Fibroblast of lung (primary cell): ENCODE measurements around the gene SRRM5. TPM values are rescaled to one million over a fixed set of nuclear protein-coding genes. Genes with fewer than 3 reads are reported as not detected.
A peak's percentile ranks its signal among the peaks of the same experiment; 100 is the strongest.

Experiments used
- DNase-seq, 2 donors: peaks; one replicate each; pipeline versions ENCODE4 v3.0.0 to v3.0.0-alpha.2; 2010; ENCODE audit warnings: low read depth in 2 of 2
- H2AFZ ChIP-seq: 2 replicates; pipeline ENCODE4 v1.5.1; 2012; ENCODE audit warnings: low read length, control low read depth, inconsistent platforms
- H3K27ac ChIP-seq: 2 replicates; pipeline ENCODE4 v1.5.1; 2011; ENCODE audit warnings: low read length, control low read depth; ENCODE audit not compliant: insufficient read depth
- H3K27me3 ChIP-seq: 2 replicates; pipeline ENCODE4 v1.5.1; 2011; ENCODE audit warnings: mild to moderate bottlenecking, low read length; ENCODE audit not compliant: control insufficient read depth, insufficient read depth
- H3K36me3 ChIP-seq: 2 replicates; pipeline ENCODE4 v1.5.1; 2011; ENCODE audit warnings: low read length; ENCODE audit not compliant: control insufficient read depth, insufficient read depth
- H3K4me1 ChIP-seq: 2 replicates; pipeline ENCODE4 v1.5.1; 2011; ENCODE audit warnings: low read length; ENCODE audit not compliant: control insufficient read depth, insufficient read depth; ENCODE audit errors: extremely low read depth
- H3K4me2 ChIP-seq: 2 replicates; pipeline ENCODE4 v1.5.1; 2011; ENCODE audit warnings: low read length, control low read depth; ENCODE audit not compliant: insufficient read depth; ENCODE audit errors: extremely low read depth
- H3K4me3 ChIP-seq, 4 experiments: fragments of 200-600 bp in 1 of 4; sonication (generic) in 1 of 4; replicated peaks in 1 of 4; 2 replicates each; pipeline ENCODE4 v1.5.1; 2011 to 2016; ENCODE audit warnings: low read length in 4 of 4, low read depth in 3 of 4, mild to moderate bottlenecking in 3 of 4, control low read depth in 2 of 4, inconsistent platforms in 1 of 4, mixed read lengths in 1 of 4; ENCODE audit not compliant: insufficient read depth in 1 of 4; ENCODE audit errors: control extremely low read depth in 1 of 4
- H3K79me2 ChIP-seq: 2 replicates; pipeline ENCODE4 v1.5.1; 2012; ENCODE audit warnings: mild to moderate bottlenecking, low read length, inconsistent platforms; ENCODE audit not compliant: control insufficient read depth, insufficient read depth
- H3K9ac ChIP-seq: 2 replicates; pipeline ENCODE4 v1.5.1; 2011; ENCODE audit warnings: mild to moderate bottlenecking, low read length, control low read depth; ENCODE audit not compliant: insufficient read depth
- H3K9me3 ChIP-seq: 2 replicates; pipeline ENCODE4 v1.5.1; 2012; ENCODE audit warnings: low read depth, low read length; ENCODE audit not compliant: control insufficient read depth, insufficient read depth
- H4K20me1 ChIP-seq: 2 replicates; pipeline ENCODE4 v1.5.1; 2011; ENCODE audit warnings: low read length; ENCODE audit not compliant: control insufficient read depth, insufficient read depth; ENCODE audit errors: extremely low read depth
- EZH2 ChIP-seq: IDR thresholded peaks from 2 replicates; pipeline ENCODE4 v1.5.1; 2012; ENCODE audit warnings: low read length, control low read depth, mild to moderate bottlenecking; ENCODE audit errors: missing control alignments
- polyA plus RNA-seq, 2 donors: library from polyadenylated mRNA; depleted of rRNA in 1 of 2; stranded (reverse) in 1 of 2; unstranded in 1 of 2; fragments of >200 nt; gene quantifications; 2 replicates each; pipeline ENCODE4 v1.2.1, GENCODE V29; 2011 to 2012; ENCODE audit warnings: missing spikeins in 1 of 2
- total RNA-seq: library from RNA; depleted of rRNA; stranded (reverse); fragments of >200 nt; gene quantifications from 2 replicates; pipeline ENCODE4 v1.2.1, GENCODE V29; 2014
- TF ChIP-seq, protein P1 (sequence below), 2 donors: IDR thresholded peaks in 1 of 2; conservative IDR thresholded peaks in 1 of 2; 1 replicate in 1 of 2; 2 replicates in 1 of 2; pipeline ENCODE4 v1.5.1; 2011 to 2012; ENCODE audit warnings: low read length in 2 of 2, control low read depth in 1 of 2, inconsistent platforms in 1 of 2, low read depth in 1 of 2, mild to moderate bottlenecking in 1 of 2

Gene SRRM5
- total and polyA plus RNA-seq, 2 donors (not counting 1 experiment from before 2014, with no cell fraction given), result under 0.01 to 0.06 TPM

DNA sequence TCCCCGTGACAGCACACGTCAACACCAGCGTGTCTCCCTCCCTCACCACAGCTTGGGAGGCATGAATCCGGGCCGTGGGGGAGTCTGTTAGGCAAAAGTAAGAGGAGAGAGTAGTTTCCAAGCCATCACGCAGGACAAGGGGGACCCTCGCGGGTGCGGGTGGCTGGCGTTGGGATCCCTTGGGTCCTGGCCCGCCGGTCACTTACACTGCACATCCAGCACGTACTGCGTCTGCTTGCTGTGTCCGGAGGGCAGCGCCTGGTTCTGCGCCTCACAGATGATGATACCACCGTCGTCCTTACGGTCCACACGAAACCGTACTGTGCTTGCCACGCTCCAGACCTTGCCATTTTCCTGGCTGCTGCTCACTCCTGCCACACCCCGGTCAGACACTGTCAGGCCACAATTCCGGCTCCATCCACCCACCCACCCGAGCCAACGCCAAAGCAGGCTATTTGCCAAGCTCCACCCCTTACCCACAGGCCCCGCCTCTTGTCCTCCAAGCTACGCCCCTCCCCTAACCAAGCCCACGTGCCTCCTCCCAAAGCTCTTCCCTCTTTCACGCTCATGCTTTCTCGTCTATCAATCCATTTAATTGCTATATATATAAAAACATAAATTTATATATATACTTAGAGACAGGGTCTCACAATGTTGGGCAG lies 14.2 kb downstream of the SRRM5 start:
- Histone ChIP-seq H2AFZ (no peak overlapping the region), H4K20me1 (no peaks in the 10 kb centered on the region), H3K4me3 (no peak overlapping the region), H3K36me3 (no peaks in the 10 kb centered on the region), H3K27me3 (no peaks in the 10 kb centered on the region), H3K4me1 (no peaks in the 10 kb centered on the region), H3K27ac (no peak overlapping the region), H3K9me3 (no peaks in the 10 kb centered on the region), H3K79me2 (no peaks in the 10 kb centered on the region), H3K9ac (no peak overlapping the region), H3K4me2 (no peak overlapping the region)
- TF ChIP-seq, protein P1, sequence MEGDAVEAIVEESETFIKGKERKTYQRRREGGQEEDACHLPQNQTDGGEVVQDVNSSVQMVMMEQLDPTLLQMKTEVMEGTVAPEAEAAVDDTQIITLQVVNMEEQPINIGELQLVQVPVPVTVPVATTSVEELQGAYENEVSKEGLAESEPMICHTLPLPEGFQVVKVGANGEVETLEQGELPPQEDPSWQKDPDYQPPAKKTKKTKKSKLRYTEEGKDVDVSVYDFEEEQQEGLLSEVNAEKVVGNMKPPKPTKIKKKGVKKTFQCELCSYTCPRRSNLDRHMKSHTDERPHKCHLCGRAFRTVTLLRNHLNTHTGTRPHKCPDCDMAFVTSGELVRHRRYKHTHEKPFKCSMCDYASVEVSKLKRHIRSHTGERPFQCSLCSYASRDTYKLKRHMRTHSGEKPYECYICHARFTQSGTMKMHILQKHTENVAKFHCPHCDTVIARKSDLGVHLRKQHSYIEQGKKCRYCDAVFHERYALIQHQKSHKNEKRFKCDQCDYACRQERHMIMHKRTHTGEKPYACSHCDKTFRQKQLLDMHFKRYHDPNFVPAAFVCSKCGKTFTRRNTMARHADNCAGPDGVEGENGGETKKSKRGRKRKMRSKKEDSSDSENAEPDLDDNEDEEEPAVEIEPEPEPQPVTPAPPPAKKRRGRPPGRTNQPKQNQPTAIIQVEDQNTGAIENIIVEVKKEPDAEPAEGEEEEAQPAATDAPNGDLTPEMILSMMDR (conservative IDR thresholded peaks at IDR 0.05 in 1 of 2, IDR thresholded peaks at IDR 0.05 in 1 of 2; ENCODE audit: low read depth in 1 of 2, low read length in 2 of 2), result no peak
- TF ChIP-seq EZH2, result no peak
- peak in 1 of 2 donors; percentile 19 for DNase-seq

- no peak overlapping the region for H3K27ac ChIP-seq
- H3K4me2 ChIP-seq, result no peak overlapping the region
- H3K9ac ChIP-seq, result no peak overlapping the region
- H3K27me3 ChIP-seq, result no peaks in the 10 kb centered on the region
- no peak for DNase-seq
- no peak overlapping the region for H3K4me3 ChIP-seq
- H4K20me1 ChIP-seq, result no peaks in the 10 kb centered on the region
- H3K79me2 ChIP-seq, result no peaks in the 10 kb centered on the region
- no peak for TF ChIP-seq EZH2
- TF ChIP-seq, protein P1 (conservative IDR thresholded peaks at IDR 0.05 in 1 of 2, IDR thresholded peaks at IDR 0.05 in 1 of 2; ENCODE audit: low read depth in 1 of 2, low read length in 2 of 2), result no peak
- H3K9me3 ChIP-seq, result no peaks in the 10 kb centered on the region
- H2AFZ ChIP-seq, result no peak overlapping the region
- no peaks in the 10 kb centered on the region for H3K4me1 ChIP-seq
- H3K36me3 ChIP-seq, result no peaks in the 10 kb centered on the region
Measured at GRCh38 chr19:43626838-43627237, 14.9 kb downstream of the SRRM5 start.

GRCh38 chr19:43628646-43629326 lies 16.9 kb downstream of the SRRM5 start:
- DNase-seq, result no peak
- no peaks in the 10 kb centered on the region for H3K4me1 ChIP-seq
- no peak for TF ChIP-seq EZH2
- TF ChIP-seq, protein P1 (conservative IDR thresholded peaks at IDR 0.05 in 1 of 2, IDR thresholded peaks at IDR 0.05 in 1 of 2; ENCODE audit: low read depth in 1 of 2, low read length in 2 of 2), result no peak
- no peak overlapping the region for H2AFZ ChIP-seq
- no peaks in the 10 kb centered on the region for H3K36me3 ChIP-seq
- no peaks in the 10 kb centered on the region for H3K9me3 ChIP-seq
- no peaks in the 10 kb centered on the region for H3K27me3 ChIP-seq
- H4K20me1 ChIP-seq, result no peaks in the 10 kb centered on the region
- H3K4me2 ChIP-seq, result no peak overlapping the region
- H3K4me3 ChIP-seq, result no peak overlapping the region
- H3K79me2 ChIP-seq, result no peaks in the 10 kb centered on the region
- H3K9ac ChIP-seq, result no peak overlapping the region
- no peak overlapping the region for H3K27ac ChIP-seq
